ENCODE measurements around the gene FGF4.

- TF ChIP-seq CTCF (IDR thresholded peaks at IDR 0.05; ENCODE audit: borderline replicate concordance, extremely low read depth, low read length, poor library complexity, severe bottlenecking): no peak
- TF ChIP-seq EZH2 (IDR thresholded peaks at IDR 0.05; ENCODE audit: borderline replicate concordance, low read depth, low read length, severe bottlenecking): no peak
Measured at GRCh38 chr11:69746140-69746539, 29.0 kb downstream of the FGF4 start.

Data from DND-41 (cell line).